ENCODE measurements around the gene BCL2A1. TPM values are rescaled to one million over a fixed set of nuclear protein-coding genes. Genes with fewer than 3 reads are reported as not detected.
"Not testable (repeated sequence)": the region's sequence is repeated elsewhere in the genome, so short reads cannot be mapped to it uniquely, and the experiment has no call there.

Gene BCL2A1
- total RNA-seq, 2 donors from 2014 or later, result 0.86 to 1.5 TPM

GRCh38 chr15:79938143-79938542 is 32.9 kb downstream of the BCL2A1 start:
- Histone ChIP-seq H3K4me1 (no peaks in the 10 kb centered on the region), H3K36me3 (no peaks in the 10 kb centered on the region), H3K9me3 (no peaks in the 10 kb centered on the region), H3K27me3 (no peaks in the 10 kb centered on the region), H3K27ac (no peak overlapping the region), H3K9ac (ENCODE audit: low read depth in 2 of 2, low read length in 2 of 2) (no peak overlapping the region), H3K4me3 (no peak overlapping the region)
- intact Hi-C loops (cut with DNase I), result no loop called here
- no peak for DNase-seq
- no peak for TF ChIP-seq CTCF (IDR thresholded peaks at IDR 0.05)

- DNase-seq; intact Hi-C loops (cut with DNase I); H3K9ac ChIP-seq (ENCODE audit: low read depth in 2 of 2, low read length in 2 of 2); H3K4me1 ChIP-seq; H3K27ac ChIP-seq; H3K27me3 ChIP-seq; H3K9me3 ChIP-seq; H3K4me3 ChIP-seq; H3K36me3 ChIP-seq: not testable (repeated sequence)
Observed at GRCh38 chr15:79935556-79936201, 35.3 kb downstream of the BCL2A1 start.

- Histone ChIP-seq H3K4me1 (no peaks in the 10 kb centered on the region), H3K36me3 (no peaks in the 10 kb centered on the region), H3K9ac (ENCODE audit: low read depth in 2 of 2, low read length in 2 of 2) (no peak overlapping the region), H3K27me3 (no peaks in the 10 kb centered on the region), H3K9me3 (no peaks in the 10 kb centered on the region), H3K4me3 (no peak overlapping the region), H3K27ac (no peak overlapping the region)
- no peak for TF ChIP-seq CTCF (IDR thresholded peaks at IDR 0.05)
- intact Hi-C loops (cut with DNase I), result no loop called here
- no peak for DNase-seq
Observed at GRCh38 chr15:79933231-79933630, 37.8 kb downstream of the BCL2A1 start.

GRCh38 chr15:79932447-79932846 is 38.5 kb downstream of the BCL2A1 start:
- no peak for DNase-seq
- no peak overlapping the region for H3K9ac ChIP-seq (ENCODE audit: low read depth in 2 of 2, low read length in 2 of 2)
- no peaks in the 10 kb centered on the region for H3K9me3 ChIP-seq
- H3K4me1 ChIP-seq, result no peaks in the 10 kb centered on the region
- TF ChIP-seq CTCF (IDR thresholded peaks at IDR 0.05), result no peak
- intact Hi-C loops (cut with DNase I), result no loop called here
- H3K36me3 ChIP-seq, result no peaks in the 10 kb centered on the region
- no peak overlapping the region for H3K27ac ChIP-seq
- no peak overlapping the region for H3K4me3 ChIP-seq
- H3K27me3 ChIP-seq, result no peaks in the 10 kb centered on the region

GRCh38 chr15:79930516-79930915 is 40.5 kb downstream of the BCL2A1 start:
- intact Hi-C loops (cut with DNase I), result no loop called here
- H3K4me1 ChIP-seq, result no peaks in the 10 kb centered on the region
- H3K27me3 ChIP-seq, result no peaks in the 10 kb centered on the region
- no peak overlapping the region for H3K27ac ChIP-seq
- H3K4me3 ChIP-seq, result no peak overlapping the region
- H3K9ac ChIP-seq (ENCODE audit: low read depth in 2 of 2, low read length in 2 of 2), result no peak overlapping the region
- no peak for DNase-seq
- TF ChIP-seq CTCF (IDR thresholded peaks at IDR 0.05), result no peak
- no peaks in the 10 kb centered on the region for H3K36me3 ChIP-seq
- no peaks in the 10 kb centered on the region for H3K9me3 ChIP-seq

GRCh38 chr15:79929412-79929811 is 41.6 kb downstream of the BCL2A1 start:
- DNase-seq, result no peak
- Histone ChIP-seq H3K36me3 (no peaks in the 10 kb centered on the region), H3K4me3 (no peak overlapping the region), H3K27me3 (no peaks in the 10 kb centered on the region), H3K9ac (ENCODE audit: low read depth in 2 of 2, low read length in 2 of 2) (no peak overlapping the region), H3K4me1 (no peaks in the 10 kb centered on the region), H3K9me3 (no peaks in the 10 kb centered on the region), H3K27ac (no peak overlapping the region)
- TF ChIP-seq CTCF (IDR thresholded peaks at IDR 0.05), result no peak
- intact Hi-C loops (cut with DNase I), result no loop called here

- H3K4me1 ChIP-seq; H3K9me3 ChIP-seq; H3K36me3 ChIP-seq; H3K9ac ChIP-seq (ENCODE audit: low read depth in 2 of 2, low read length in 2 of 2); H3K27ac ChIP-seq; H3K27me3 ChIP-seq; DNase-seq; intact Hi-C loops (cut with DNase I); H3K4me3 ChIP-seq: not testable (repeated sequence)
Observed at GRCh38 chr15:79926116-79926515, 44.9 kb downstream of the BCL2A1 start.
